OCI-LY3 (cell line): ENCODE data around the gene CCDC178.

ENCODE experiments used
- H2AFZ ChIP-seq: fragments of 200-600, 300-600 bp; shearing (Covaris generic); 2 replicates; pipeline ENCODE4 v1.6.0; 2014; ENCODE audit warnings: antibody characterized with exemption, low read depth, low read length
- H3K27ac ChIP-seq: fragments of 200-600, 300-600 bp; sonication (generic); 2 replicates; pipeline ENCODE4 v1.5.1; 2014; ENCODE audit warnings: mild to moderate bottlenecking, low read length, moderate library complexity, mixed read lengths
- H3K27me3 ChIP-seq: fragments of 200-600, 300-600 bp; sonication (generic); 2 replicates; pipeline ENCODE4 v1.6.1; 2014; ENCODE audit warnings: low read depth, low read length, mixed read lengths
- H3K36me3 ChIP-seq: fragments of 200-600, 300-600 bp; sonication (generic); replicated peaks from 2 replicates; pipeline ENCODE3; 2014; ENCODE audit warnings: low read depth, low read length, mixed read lengths
- H3K4me1 ChIP-seq: fragments of 300-600, 200-600 bp; sonication (generic); 2 replicates; pipeline ENCODE4 v1.6.1; 2014; ENCODE audit warnings: low read length, mixed read lengths
- H3K4me2 ChIP-seq: fragments of 200-600, 300-600 bp; sonication (generic); 2 replicates; pipeline ENCODE4 v1.6.1; 2014; ENCODE audit warnings: low read length, mixed read lengths
- H3K4me3 ChIP-seq: fragments of 300-600, 200-600 bp; sonication (generic); 2 replicates; pipeline ENCODE4 v1.5.1; 2014; ENCODE audit warnings: antibody characterized with exemption, mild to moderate bottlenecking, low read length, moderate library complexity
- H3K79me2 ChIP-seq: fragments of 300-600, 200-600 bp; shearing (Covaris generic); 2 replicates; pipeline ENCODE4 v1.6.1; 2014; ENCODE audit warnings: mild to moderate bottlenecking, low read length, mixed read lengths
- H3K9ac ChIP-seq: fragments of 300-600, 200-600 bp; shearing (Covaris generic); 2 replicates; pipeline ENCODE4 v1.6.0; 2014; ENCODE audit warnings: mild to moderate bottlenecking, low read length, moderate library complexity
- H3K9me3 ChIP-seq: fragments of 200-600, 300-600 bp; shearing (Covaris generic); 2 replicates; pipeline ENCODE4 v1.6.1; 2014; ENCODE audit warnings: low read length, mixed read lengths; ENCODE audit not compliant: insufficient read depth
- H4K20me1 ChIP-seq: fragments of 200-600, 300-600 bp; sonication (generic); 2 replicates; pipeline ENCODE4 v1.6.1; 2016; ENCODE audit warnings: low read length, mixed read lengths; ENCODE audit not compliant: insufficient read depth
- EZH2phosphoT487 ChIP-seq: fragments of 200-600 bp; shearing (Covaris generic); IDR thresholded peaks from 2 replicates; pipeline ENCODE4 v1.6.1; 2018; ENCODE audit warnings: antibody characterized with exemption, mixed run types, low read depth
- TF ChIP-seq, protein P1 (sequence below): fragments of 200-600, 300-600 bp; sonication (generic); IDR thresholded peaks from 2 replicates; pipeline ENCODE4 v1.5.1; 2014; ENCODE audit warnings: antibody characterized with exemption, low read length, low read depth

Gene CCDC178

DNA sequence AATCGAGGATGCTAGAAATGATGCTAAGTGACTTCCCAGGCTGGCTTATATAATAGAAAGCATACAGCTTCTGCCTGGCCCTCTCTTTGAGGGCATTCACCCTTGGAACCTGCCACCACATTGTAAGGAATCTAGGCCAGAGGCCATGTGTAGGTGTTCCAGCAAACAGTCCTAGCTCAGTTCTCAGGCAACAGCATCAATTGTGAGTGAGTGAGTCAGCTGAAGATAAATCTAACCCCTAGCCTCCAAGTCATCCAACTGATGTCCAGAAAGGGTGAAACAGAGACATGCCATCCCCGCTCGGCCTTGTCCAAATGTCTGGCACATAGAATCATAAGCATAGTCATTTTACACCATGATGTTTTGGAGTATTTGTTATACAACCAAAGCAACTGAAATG is 343.4 kb downstream of the CCDC178 start:
- Histone ChIP-seq H3K4me3 (no peak overlapping the region), H4K20me1 (no peaks in the 10 kb centered on the region), H3K9me3 (no peaks in the 10 kb centered on the region), H3K4me1 (no peaks in the 10 kb centered on the region), H2AFZ (no peak overlapping the region), H3K79me2 (no peaks in the 10 kb centered on the region), H3K9ac (no peak overlapping the region), H3K27ac (no peak overlapping the region), H3K27me3 (no peaks in the 10 kb centered on the region), H3K36me3 (no peaks in the 10 kb centered on the region), H3K4me2 (no peak overlapping the region)
- no peak for TF ChIP-seq EZH2phosphoT487

DNA sequence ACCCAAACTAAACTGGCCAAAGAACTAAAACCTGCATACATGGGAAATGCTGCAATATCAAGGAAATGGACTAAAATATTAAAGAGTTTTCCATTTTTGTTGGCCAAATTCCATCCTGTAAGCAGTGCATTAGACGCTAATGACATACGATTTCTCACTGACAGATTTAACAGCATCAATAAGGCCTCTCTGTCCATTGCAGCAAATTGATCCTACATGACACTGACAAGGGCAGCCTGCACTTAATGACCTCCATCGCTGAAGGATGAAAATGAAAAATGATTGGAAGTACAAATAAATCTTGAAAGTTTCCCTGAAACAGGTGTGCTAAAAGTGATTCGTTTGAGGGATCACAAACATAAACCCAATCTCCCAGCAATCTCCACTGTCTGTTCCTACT is 350.1 kb downstream of the CCDC178 start:
- Histone ChIP-seq H3K27ac (no peak overlapping the region), H3K79me2 (no peaks in the 10 kb centered on the region), H3K4me3 (no peak overlapping the region), H3K9me3 (no peaks in the 10 kb centered on the region), H3K4me1 (no peaks in the 10 kb centered on the region), H3K4me2 (no peak overlapping the region), H3K27me3 (no peaks in the 10 kb centered on the region), H2AFZ (no peak overlapping the region), H3K36me3 (no peaks in the 10 kb centered on the region), H3K9ac (no peak overlapping the region), H4K20me1 (no peaks in the 10 kb centered on the region)
- no peak for TF ChIP-seq EZH2phosphoT487
- TF ChIP-seq, protein P1, sequence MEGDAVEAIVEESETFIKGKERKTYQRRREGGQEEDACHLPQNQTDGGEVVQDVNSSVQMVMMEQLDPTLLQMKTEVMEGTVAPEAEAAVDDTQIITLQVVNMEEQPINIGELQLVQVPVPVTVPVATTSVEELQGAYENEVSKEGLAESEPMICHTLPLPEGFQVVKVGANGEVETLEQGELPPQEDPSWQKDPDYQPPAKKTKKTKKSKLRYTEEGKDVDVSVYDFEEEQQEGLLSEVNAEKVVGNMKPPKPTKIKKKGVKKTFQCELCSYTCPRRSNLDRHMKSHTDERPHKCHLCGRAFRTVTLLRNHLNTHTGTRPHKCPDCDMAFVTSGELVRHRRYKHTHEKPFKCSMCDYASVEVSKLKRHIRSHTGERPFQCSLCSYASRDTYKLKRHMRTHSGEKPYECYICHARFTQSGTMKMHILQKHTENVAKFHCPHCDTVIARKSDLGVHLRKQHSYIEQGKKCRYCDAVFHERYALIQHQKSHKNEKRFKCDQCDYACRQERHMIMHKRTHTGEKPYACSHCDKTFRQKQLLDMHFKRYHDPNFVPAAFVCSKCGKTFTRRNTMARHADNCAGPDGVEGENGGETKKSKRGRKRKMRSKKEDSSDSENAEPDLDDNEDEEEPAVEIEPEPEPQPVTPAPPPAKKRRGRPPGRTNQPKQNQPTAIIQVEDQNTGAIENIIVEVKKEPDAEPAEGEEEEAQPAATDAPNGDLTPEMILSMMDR: no peak

DNA sequence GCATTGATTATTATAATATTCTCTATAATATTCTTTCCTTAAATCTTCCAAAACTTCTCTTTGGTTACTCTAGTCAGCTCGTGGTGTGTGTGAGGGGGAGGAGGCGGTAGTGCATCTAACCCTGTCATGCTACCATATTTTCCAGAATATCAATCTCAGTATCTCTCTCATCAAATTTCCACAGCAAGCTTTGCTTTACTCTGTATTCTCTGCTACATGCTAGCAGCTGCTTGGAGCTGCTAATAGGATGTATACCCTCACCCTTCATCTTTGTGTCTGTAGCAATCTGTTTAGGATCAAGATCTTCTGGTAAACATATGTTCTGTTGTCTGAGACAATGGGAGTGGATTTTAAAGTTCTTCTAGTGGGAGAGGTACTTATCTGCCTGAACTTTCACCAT is 363.9 kb downstream of the CCDC178 start:
- Histone ChIP-seq H3K9me3 (no peaks in the 10 kb centered on the region), H3K27ac (no peak overlapping the region), H4K20me1 (no peaks in the 10 kb centered on the region), H3K9ac (no peak overlapping the region), H3K36me3 (no peaks in the 10 kb centered on the region), H3K4me1 (no peaks in the 10 kb centered on the region), H3K4me2 (no peak overlapping the region), H3K79me2 (no peaks in the 10 kb centered on the region), H3K27me3 (no peaks in the 10 kb centered on the region), H3K4me3 (no peak overlapping the region), H2AFZ (no peak overlapping the region)
- TF ChIP-seq EZH2phosphoT487: no peak
- TF ChIP-seq, protein P1: no peak

DNA sequence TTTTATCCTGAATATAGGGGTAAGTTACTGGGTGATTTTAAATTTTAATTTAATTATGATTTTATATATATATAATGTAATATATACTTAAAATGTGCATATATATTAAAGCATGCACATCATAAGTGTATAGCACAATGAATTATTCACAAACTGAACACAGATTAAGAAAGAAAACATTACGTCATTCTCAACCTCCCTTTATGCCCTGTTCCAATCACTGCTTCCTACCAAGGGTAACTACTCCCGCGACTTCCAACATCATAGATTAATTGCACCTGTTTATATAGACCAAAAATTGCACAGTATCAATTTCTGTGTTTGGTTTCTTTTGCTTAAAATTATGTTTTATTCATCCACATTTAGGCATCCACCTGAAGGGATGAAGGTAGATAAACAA is 366.4 kb downstream of the CCDC178 start:
- H4K20me1 ChIP-seq: no peaks in the 10 kb centered on the region
- H3K79me2 ChIP-seq: no peaks in the 10 kb centered on the region
- H3K27me3 ChIP-seq: no peaks in the 10 kb centered on the region
- H3K9ac ChIP-seq: no peak overlapping the region
- no peaks in the 10 kb centered on the region for H3K9me3 ChIP-seq
- TF ChIP-seq EZH2phosphoT487: no peak
- TF ChIP-seq, protein P1: no peak
- no peak overlapping the region for H3K4me3 ChIP-seq
- no peak overlapping the region for H3K4me2 ChIP-seq
- H3K36me3 ChIP-seq: no peaks in the 10 kb centered on the region
- no peak overlapping the region for H2AFZ ChIP-seq
- no peak overlapping the region for H3K27ac ChIP-seq
- no peaks in the 10 kb centered on the region for H3K4me1 ChIP-seq

DNA sequence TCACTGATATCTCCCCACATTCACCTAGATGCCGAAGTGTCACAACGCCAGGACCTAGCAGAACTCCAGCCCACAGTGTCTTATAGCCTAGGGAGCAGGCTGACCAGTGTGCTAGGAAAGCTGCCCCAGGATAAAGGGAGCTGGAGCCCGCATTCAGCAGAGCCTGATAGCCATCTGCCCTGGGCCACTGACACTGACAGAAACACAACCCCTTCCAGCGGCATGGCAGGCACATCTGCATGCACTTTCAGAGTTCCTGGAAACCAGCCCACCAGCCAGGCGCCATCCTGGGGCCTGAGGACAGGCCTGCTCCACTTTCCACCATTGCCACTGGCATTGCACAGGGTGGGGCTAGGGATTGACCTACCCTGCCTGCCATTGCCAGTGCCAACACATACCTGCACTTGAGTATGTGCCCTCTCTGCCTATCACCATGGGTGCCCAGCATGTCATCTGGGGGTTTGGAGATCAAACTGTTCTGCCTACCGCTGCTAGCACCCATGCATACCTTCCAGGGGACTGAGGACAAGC is 377.6 kb downstream of the CCDC178 start:
- no peak overlapping the region for H2AFZ ChIP-seq
- no peaks in the 10 kb centered on the region for H3K4me1 ChIP-seq
- H3K9ac ChIP-seq: no peak overlapping the region
- no peaks in the 10 kb centered on the region for H3K27me3 ChIP-seq
- no peaks in the 10 kb centered on the region for H4K20me1 ChIP-seq
- H3K4me3 ChIP-seq: no peak overlapping the region
- H3K27ac ChIP-seq: no peak overlapping the region
- no peak overlapping the region for H3K4me2 ChIP-seq
- no peaks in the 10 kb centered on the region for H3K9me3 ChIP-seq
- TF ChIP-seq, protein P1: no peak
- no peak for TF ChIP-seq EZH2phosphoT487
- no peaks in the 10 kb centered on the region for H3K36me3 ChIP-seq
- H3K79me2 ChIP-seq: no peaks in the 10 kb centered on the region
